HUES64 (cell line): ENCODE measurements around the gene HOXB5.

Source experiments
- H3K27ac ChIP-seq: 2 replicates; pipeline ENCODE4 v1.7.0; 2013; ENCODE audit warnings: low read depth, low read length, inconsistent platforms
- H3K27me3 ChIP-seq: 2 replicates; pipeline ENCODE4 v1.6.1; 2013; ENCODE audit warnings: mild to moderate bottlenecking, low read length; ENCODE audit not compliant: insufficient read depth
- H3K36me3 ChIP-seq: 2 replicates; pipeline ENCODE4 v1.6.1; 2013; ENCODE audit warnings: mild to moderate bottlenecking, low read length; ENCODE audit not compliant: insufficient read depth
- H3K4me1 ChIP-seq: 2 replicates; pipeline ENCODE4 v1.6.1; 2013; ENCODE audit warnings: mild to moderate bottlenecking, low read length, moderate library complexity; ENCODE audit not compliant: insufficient read depth
- H3K4me3 ChIP-seq: 2 replicates; pipeline ENCODE4 v1.5.1; 2013; ENCODE audit warnings: mild to moderate bottlenecking, low read length, moderate library complexity
- H3K9ac ChIP-seq: 2 replicates; pipeline ENCODE4 v1.6.1; 2013; ENCODE audit warnings: mild to moderate bottlenecking, low read depth, low read length
- H3K9me3 ChIP-seq: 2 replicates; pipeline ENCODE4 v1.6.1; 2013; ENCODE audit warnings: low read depth, low read length; ENCODE audit not compliant: insufficient read depth
- WGBS: fragments of 150-250, 120-280 bp; methylation state at CpG from one replicate; pipeline ENCODE4 v1.1.7; 2013; ENCODE audit warnings: missing lambda C conversion rate; 5-methylcytosine and 5-hydroxymethylcytosine counted together

Gene HOXB5

GRCh38 chr17:48596735-48597527, 3.4 kb upstream of the HOXB5 start:
- Histone ChIP-seq H3K4me3 (no peak overlapping the region), H3K9me3 (no peaks in the 10 kb centered on the region), H3K36me3 (no peaks in the 10 kb centered on the region), H3K27me3 (peaks cover 100% of the 10 kb centered on the region), H3K27ac (no peak overlapping the region), H3K9ac (no peak overlapping the region), H3K4me1 (peaks cover 15% of the 10 kb centered on the region)
- WGBS: 5% methylated on average over 24 of the region's 26 CpGs

GRCh38 chr17:48596000-48596734, 2.6 kb upstream of the HOXB5 start:
- 2% methylated on average over 54 of the region's 54 CpGs for WGBS
- H3K9me3 ChIP-seq: no peaks in the 10 kb centered on the region
- H3K4me3 ChIP-seq: no peak overlapping the region
- no peaks in the 10 kb centered on the region for H3K36me3 ChIP-seq
- peaks cover 15% of the 10 kb centered on the region for H3K4me1 ChIP-seq
- H3K27ac ChIP-seq: no peak overlapping the region
- no peak overlapping the region for H3K9ac ChIP-seq
- H3K27me3 ChIP-seq: peaks cover 100% of the 10 kb centered on the region

- Histone ChIP-seq H3K27ac (no peak overlapping the region), H3K9me3 (no peaks in the 10 kb centered on the region), H3K36me3 (no peaks in the 10 kb centered on the region), H3K4me1 (peaks cover 15% of the 10 kb centered on the region), H3K27me3 (peaks cover 100% of the 10 kb centered on the region), H3K9ac (no peak overlapping the region), H3K4me3 (no peak overlapping the region)
- 8% methylated on average over 20 of the region's 25 CpGs for WGBS
Observed at GRCh38 chr17:48595278-48595999, 1.9 kb upstream of the HOXB5 start.

GRCh38 chr17:48594538-48595277, 1.1 kb upstream of the HOXB5 start:
- Histone ChIP-seq H3K27ac (no peak overlapping the region), H3K36me3 (no peaks in the 10 kb centered on the region), H3K9me3 (no peaks in the 10 kb centered on the region), H3K4me1 (peaks cover 15% of the 10 kb centered on the region), H3K9ac (no peak overlapping the region), H3K4me3 (no peak overlapping the region), H3K27me3 (peaks cover 100% of the 10 kb centered on the region)
- WGBS: 5% methylated on average over 25 of the region's 25 CpGs

- Histone ChIP-seq H3K27me3 (peaks cover 100% of the 10 kb centered on the region), H3K4me3 (peak overlapping the region; percentile 4; the same call in 1 of the 2 replicates)
Observed at GRCh38 chr17:48593840-48594537, 410 bp upstream of the HOXB5 start.

GRCh38 chr17:48592577-48592976, 1.0 kb downstream of the HOXB5 start:
- WGBS: 13% methylated on average over 14 of the region's 14 CpGs
- H3K4me3 ChIP-seq: no peak overlapping the region
- H3K36me3 ChIP-seq: no peaks in the 10 kb centered on the region
- peaks cover 15% of the 10 kb centered on the region for H3K4me1 ChIP-seq
- H3K9ac ChIP-seq: no peak overlapping the region
- H3K9me3 ChIP-seq: no peaks in the 10 kb centered on the region
- no peak overlapping the region for H3K27ac ChIP-seq
- peaks cover 100% of the 10 kb centered on the region for H3K27me3 ChIP-seq

More at GRCh38 chr17:48593840-48594537, 410 bp upstream of the HOXB5 start:
- Histone ChIP-seq H3K9me3 (no peaks in the 10 kb centered on the region), H3K9ac (no peak overlapping the region), H3K4me1 (peaks cover 15% of the 10 kb centered on the region), H3K27ac (no peak overlapping the region), H3K36me3 (no peaks in the 10 kb centered on the region)
- WGBS: 1% methylated on average over 37 of the region's 37 CpGs

- H3K4me1 ChIP-seq: peaks cover 15% of the 10 kb centered on the region
- no peaks in the 10 kb centered on the region for H3K9me3 ChIP-seq
- no peaks in the 10 kb centered on the region for H3K36me3 ChIP-seq
- H3K27me3 ChIP-seq: peaks cover 100% of the 10 kb centered on the region
- no peak overlapping the region for H3K27ac ChIP-seq
- 5% methylated on average over 32 of the region's 33 CpGs for WGBS
- H3K4me3 ChIP-seq: no peak overlapping the region
- no peak overlapping the region for H3K9ac ChIP-seq
Observed at GRCh38 chr17:48592057-48592514, 1.5 kb downstream of the HOXB5 start.

GRCh38 chr17:48591255-48592056, 2.1 kb downstream of the HOXB5 start:
- H3K9me3 ChIP-seq: no peaks in the 10 kb centered on the region
- no peak overlapping the region for H3K9ac ChIP-seq
- H3K4me1 ChIP-seq: peaks cover 13% of the 10 kb centered on the region
- no peaks in the 10 kb centered on the region for H3K36me3 ChIP-seq
- no peak overlapping the region for H3K4me3 ChIP-seq
- 75% methylated on average over 5 of the region's 10 CpGs for WGBS
- H3K27me3 ChIP-seq: peaks cover 100% of the 10 kb centered on the region
- no peak overlapping the region for H3K27ac ChIP-seq

GRCh38 chr17:48590607-48591161, 2.9 kb downstream of the HOXB5 start:
- Histone ChIP-seq H3K4me1 (peaks cover 7% of the 10 kb centered on the region), H3K36me3 (no peaks in the 10 kb centered on the region), H3K4me3 (no peak overlapping the region), H3K9ac (no peak overlapping the region), H3K27ac (no peak overlapping the region), H3K27me3 (peaks cover 100% of the 10 kb centered on the region), H3K9me3 (no peaks in the 10 kb centered on the region)
